Measurements from ENCODE around the gene TRRAP.

DNA sequence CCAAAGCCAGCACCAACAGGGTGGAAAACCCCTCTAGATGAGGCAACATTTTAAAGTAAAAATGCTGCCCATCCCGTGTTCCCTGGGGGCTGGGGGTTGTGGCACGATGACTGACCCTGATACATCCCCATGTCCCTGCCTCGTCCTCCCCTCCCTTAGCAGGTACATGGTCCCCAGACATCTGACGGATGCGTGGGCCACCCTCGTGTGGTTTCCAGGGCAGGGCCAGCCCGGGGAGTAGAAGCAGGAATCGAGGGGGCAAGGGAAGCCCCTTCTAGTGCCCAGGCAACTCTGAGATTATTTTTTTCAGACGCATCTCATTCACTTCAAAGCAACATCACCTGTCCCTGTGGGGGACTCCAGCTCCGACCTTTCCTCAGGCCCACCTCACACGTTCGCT is 12.0 kb upstream of the TRRAP start:
- TF ChIP-seq, protein P1, sequence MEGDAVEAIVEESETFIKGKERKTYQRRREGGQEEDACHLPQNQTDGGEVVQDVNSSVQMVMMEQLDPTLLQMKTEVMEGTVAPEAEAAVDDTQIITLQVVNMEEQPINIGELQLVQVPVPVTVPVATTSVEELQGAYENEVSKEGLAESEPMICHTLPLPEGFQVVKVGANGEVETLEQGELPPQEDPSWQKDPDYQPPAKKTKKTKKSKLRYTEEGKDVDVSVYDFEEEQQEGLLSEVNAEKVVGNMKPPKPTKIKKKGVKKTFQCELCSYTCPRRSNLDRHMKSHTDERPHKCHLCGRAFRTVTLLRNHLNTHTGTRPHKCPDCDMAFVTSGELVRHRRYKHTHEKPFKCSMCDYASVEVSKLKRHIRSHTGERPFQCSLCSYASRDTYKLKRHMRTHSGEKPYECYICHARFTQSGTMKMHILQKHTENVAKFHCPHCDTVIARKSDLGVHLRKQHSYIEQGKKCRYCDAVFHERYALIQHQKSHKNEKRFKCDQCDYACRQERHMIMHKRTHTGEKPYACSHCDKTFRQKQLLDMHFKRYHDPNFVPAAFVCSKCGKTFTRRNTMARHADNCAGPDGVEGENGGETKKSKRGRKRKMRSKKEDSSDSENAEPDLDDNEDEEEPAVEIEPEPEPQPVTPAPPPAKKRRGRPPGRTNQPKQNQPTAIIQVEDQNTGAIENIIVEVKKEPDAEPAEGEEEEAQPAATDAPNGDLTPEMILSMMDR (IDR thresholded peaks at IDR 0.05): no peak
- TF ChIP-seq, protein P2, sequence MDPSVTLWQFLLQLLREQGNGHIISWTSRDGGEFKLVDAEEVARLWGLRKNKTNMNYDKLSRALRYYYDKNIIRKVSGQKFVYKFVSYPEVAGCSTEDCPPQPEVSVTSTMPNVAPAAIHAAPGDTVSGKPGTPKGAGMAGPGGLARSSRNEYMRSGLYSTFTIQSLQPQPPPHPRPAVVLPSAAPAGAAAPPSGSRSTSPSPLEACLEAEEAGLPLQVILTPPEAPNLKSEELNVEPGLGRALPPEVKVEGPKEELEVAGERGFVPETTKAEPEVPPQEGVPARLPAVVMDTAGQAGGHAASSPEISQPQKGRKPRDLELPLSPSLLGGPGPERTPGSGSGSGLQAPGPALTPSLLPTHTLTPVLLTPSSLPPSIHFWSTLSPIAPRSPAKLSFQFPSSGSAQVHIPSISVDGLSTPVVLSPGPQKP (IDR thresholded peaks at IDR 0.05; ENCODE audit: low read depth, low read length): no peak
- TF ChIP-seq, protein P3, sequence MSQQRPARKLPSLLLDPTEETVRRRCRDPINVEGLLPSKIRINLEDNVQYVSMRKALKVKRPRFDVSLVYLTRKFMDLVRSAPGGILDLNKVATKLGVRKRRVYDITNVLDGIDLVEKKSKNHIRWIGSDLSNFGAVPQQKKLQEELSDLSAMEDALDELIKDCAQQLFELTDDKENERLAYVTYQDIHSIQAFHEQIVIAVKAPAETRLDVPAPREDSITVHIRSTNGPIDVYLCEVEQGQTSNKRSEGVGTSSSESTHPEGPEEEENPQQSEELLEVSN (IDR thresholded peaks at IDR 0.05; ENCODE audit: borderline replicate concordance, low read depth): no peak
